GM12864 (cell line): ENCODE measurements around the gene FRYL.

Experiments
- DNase-seq: peaks from one replicate; pipeline ENCODE4 v3.0.0-alpha.2; 2011; ENCODE audit warnings: low read depth
- H3K4me3 ChIP-seq: 2 replicates; pipeline ENCODE4 v1.5.1; 2011; ENCODE audit warnings: mild to moderate bottlenecking, low read depth, low read length, control low read depth
- CTCF ChIP-seq: IDR thresholded peaks from 2 replicates; pipeline ENCODE4 v1.5.1; 2011; ENCODE audit warnings: low read depth, mild to moderate bottlenecking, moderate library complexity, low read length, control low read depth, inconsistent platforms; ENCODE audit errors: missing control alignments

The FRYL gene

GRCh38 chr4:48667148-48667547 lies 112.9 kb downstream of the FRYL start:
- DNase-seq, result no peak
- H3K4me3 ChIP-seq, result no peak overlapping the region
- TF ChIP-seq CTCF, result no peak

- TF ChIP-seq CTCF, result no peak
- H3K4me3 ChIP-seq, result no peak overlapping the region
- DNase-seq, result no peak
Observed at GRCh38 chr4:48665555-48666186, 114.4 kb downstream of the FRYL start.

- no peak for DNase-seq
- H3K4me3 ChIP-seq, result no peak overlapping the region
- TF ChIP-seq CTCF, result no peak
Observed at GRCh38 chr4:48664938-48665337, 115.1 kb downstream of the FRYL start.

- no peak for TF ChIP-seq CTCF
- H3K4me3 ChIP-seq, result no peak overlapping the region
- DNase-seq, result no peak
Observed at GRCh38 chr4:48661391-48661790, 118.7 kb downstream of the FRYL start.

- H3K4me3 ChIP-seq, result no peak overlapping the region
- TF ChIP-seq CTCF, result no peak
- DNase-seq, result no peak
Observed at GRCh38 chr4:48660347-48660746, 119.7 kb downstream of the FRYL start.

- H3K4me3 ChIP-seq, result no peak overlapping the region
- no peak for DNase-seq
- TF ChIP-seq CTCF, result no peak
Observed at GRCh38 chr4:48654015-48654664, 125.9 kb downstream of the FRYL start.
